Liver (tissue), 3 donors: Measurements from ENCODE around the gene AFTPH.

Experiments used
- FOXA1 ChIP-seq: IDR thresholded peaks from 2 replicates; pipeline ENCODE4 v1.6.1; 2016; ENCODE audit warnings: antibody characterized with exemption
- JUND ChIP-seq, 2 donors: IDR thresholded peaks; 2 replicates each; pipeline ENCODE4 v1.6.1; 2016; ENCODE audit warnings: antibody characterized with exemption in 2 of 2
- RAD21 ChIP-seq, 2 donors: IDR thresholded peaks; 2 replicates each; pipeline ENCODE4 v1.6.1; 2016; ENCODE audit warnings: antibody characterized with exemption in 2 of 2, mild to moderate bottlenecking in 2 of 2
- RXRA ChIP-seq, 2 donors: IDR thresholded peaks; 2 replicates each; pipeline ENCODE4 v1.6.1; 2017 to 2018; ENCODE audit warnings: antibody characterized with exemption in 2 of 2, mild to moderate bottlenecking in 1 of 2
- SP1 ChIP-seq: IDR thresholded peaks from 2 replicates; pipeline ENCODE4 v1.6.1; 2018; ENCODE audit warnings: antibody characterized with exemption, mild to moderate bottlenecking
- TAF1 ChIP-seq: conservative IDR thresholded peaks from 2 replicates; pipeline ENCODE4 v1.6.1; 2016; ENCODE audit warnings: antibody characterized with exemption, mild to moderate bottlenecking
- YY1 ChIP-seq: IDR thresholded peaks from 2 replicates; pipeline ENCODE4 v1.6.1; 2016; ENCODE audit warnings: antibody characterized with exemption, mild to moderate bottlenecking
- TF ChIP-seq, protein P1 (sequence below): fragments of 150-350 bp; IDR thresholded peaks from 2 replicates; pipeline ENCODE4 v1.5.1; 2017; ENCODE audit warnings: improper control_type of control experiment, low read depth, low read length; ENCODE audit not compliant: missing input control
- TF ChIP-seq, protein P2 (sequence below): IDR thresholded peaks from 2 replicates; pipeline ENCODE4 v1.6.1; 2016; ENCODE audit warnings: antibody characterized with exemption, mild to moderate bottlenecking
- TF ChIP-seq, protein P3 (sequence below): IDR thresholded peaks from 2 replicates; pipeline ENCODE4 v1.6.1; 2016; ENCODE audit warnings: antibody characterized with exemption
- TF ChIP-seq, protein P4 (sequence below): IDR thresholded peaks from 2 replicates; pipeline ENCODE4 v1.6.1; 2016; ENCODE audit warnings: antibody characterized with exemption
- donor health status: healthy.
- donor health status: healthy.

DNA sequence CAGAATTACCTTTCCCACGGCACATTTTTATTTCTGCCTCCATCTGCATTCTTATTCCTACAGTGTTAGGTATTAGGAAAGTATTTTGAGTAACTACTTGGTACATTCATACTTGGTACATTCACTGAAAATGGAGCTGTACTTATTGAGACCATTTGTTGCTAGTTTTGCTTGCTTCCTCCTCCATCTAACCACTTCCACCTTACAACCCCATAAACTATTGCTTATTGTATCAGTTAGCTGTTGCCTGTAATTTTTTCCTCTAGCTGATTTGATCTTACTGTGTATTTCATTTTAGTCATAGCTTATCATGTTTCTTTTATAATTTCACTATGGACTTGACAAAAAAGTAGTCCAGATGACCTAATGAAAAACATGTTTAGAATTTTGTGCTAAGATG is 50.7 kb downstream of the AFTPH start:
- TF ChIP-seq, protein P1, sequence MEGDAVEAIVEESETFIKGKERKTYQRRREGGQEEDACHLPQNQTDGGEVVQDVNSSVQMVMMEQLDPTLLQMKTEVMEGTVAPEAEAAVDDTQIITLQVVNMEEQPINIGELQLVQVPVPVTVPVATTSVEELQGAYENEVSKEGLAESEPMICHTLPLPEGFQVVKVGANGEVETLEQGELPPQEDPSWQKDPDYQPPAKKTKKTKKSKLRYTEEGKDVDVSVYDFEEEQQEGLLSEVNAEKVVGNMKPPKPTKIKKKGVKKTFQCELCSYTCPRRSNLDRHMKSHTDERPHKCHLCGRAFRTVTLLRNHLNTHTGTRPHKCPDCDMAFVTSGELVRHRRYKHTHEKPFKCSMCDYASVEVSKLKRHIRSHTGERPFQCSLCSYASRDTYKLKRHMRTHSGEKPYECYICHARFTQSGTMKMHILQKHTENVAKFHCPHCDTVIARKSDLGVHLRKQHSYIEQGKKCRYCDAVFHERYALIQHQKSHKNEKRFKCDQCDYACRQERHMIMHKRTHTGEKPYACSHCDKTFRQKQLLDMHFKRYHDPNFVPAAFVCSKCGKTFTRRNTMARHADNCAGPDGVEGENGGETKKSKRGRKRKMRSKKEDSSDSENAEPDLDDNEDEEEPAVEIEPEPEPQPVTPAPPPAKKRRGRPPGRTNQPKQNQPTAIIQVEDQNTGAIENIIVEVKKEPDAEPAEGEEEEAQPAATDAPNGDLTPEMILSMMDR = no peak
- TF ChIP-seq, protein P2, sequence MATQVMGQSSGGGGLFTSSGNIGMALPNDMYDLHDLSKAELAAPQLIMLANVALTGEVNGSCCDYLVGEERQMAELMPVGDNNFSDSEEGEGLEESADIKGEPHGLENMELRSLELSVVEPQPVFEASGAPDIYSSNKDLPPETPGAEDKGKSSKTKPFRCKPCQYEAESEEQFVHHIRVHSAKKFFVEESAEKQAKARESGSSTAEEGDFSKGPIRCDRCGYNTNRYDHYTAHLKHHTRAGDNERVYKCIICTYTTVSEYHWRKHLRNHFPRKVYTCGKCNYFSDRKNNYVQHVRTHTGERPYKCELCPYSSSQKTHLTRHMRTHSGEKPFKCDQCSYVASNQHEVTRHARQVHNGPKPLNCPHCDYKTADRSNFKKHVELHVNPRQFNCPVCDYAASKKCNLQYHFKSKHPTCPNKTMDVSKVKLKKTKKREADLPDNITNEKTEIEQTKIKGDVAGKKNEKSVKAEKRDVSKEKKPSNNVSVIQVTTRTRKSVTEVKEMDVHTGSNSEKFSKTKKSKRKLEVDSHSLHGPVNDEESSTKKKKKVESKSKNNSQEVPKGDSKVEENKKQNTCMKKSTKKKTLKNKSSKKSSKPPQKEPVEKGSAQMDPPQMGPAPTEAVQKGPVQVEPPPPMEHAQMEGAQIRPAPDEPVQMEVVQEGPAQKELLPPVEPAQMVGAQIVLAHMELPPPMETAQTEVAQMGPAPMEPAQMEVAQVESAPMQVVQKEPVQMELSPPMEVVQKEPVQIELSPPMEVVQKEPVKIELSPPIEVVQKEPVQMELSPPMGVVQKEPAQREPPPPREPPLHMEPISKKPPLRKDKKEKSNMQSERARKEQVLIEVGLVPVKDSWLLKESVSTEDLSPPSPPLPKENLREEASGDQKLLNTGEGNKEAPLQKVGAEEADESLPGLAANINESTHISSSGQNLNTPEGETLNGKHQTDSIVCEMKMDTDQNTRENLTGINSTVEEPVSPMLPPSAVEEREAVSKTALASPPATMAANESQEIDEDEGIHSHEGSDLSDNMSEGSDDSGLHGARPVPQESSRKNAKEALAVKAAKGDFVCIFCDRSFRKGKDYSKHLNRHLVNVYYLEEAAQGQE = no peak
- TF ChIP-seq SP1 = no peak
- no peak for TF ChIP-seq TAF1
- no peak for TF ChIP-seq RXRA (IDR thresholded peaks at IDR 0.05)
- TF ChIP-seq FOXA1 = no peak
- TF ChIP-seq RAD21 (IDR thresholded peaks at IDR 0.05) = no peak
- TF ChIP-seq, protein P3, sequence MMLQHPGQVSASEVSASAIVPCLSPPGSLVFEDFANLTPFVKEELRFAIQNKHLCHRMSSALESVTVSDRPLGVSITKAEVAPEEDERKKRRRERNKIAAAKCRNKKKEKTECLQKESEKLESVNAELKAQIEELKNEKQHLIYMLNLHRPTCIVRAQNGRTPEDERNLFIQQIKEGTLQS = no peak
- TF ChIP-seq YY1 = no peak
- TF ChIP-seq, protein P4, sequence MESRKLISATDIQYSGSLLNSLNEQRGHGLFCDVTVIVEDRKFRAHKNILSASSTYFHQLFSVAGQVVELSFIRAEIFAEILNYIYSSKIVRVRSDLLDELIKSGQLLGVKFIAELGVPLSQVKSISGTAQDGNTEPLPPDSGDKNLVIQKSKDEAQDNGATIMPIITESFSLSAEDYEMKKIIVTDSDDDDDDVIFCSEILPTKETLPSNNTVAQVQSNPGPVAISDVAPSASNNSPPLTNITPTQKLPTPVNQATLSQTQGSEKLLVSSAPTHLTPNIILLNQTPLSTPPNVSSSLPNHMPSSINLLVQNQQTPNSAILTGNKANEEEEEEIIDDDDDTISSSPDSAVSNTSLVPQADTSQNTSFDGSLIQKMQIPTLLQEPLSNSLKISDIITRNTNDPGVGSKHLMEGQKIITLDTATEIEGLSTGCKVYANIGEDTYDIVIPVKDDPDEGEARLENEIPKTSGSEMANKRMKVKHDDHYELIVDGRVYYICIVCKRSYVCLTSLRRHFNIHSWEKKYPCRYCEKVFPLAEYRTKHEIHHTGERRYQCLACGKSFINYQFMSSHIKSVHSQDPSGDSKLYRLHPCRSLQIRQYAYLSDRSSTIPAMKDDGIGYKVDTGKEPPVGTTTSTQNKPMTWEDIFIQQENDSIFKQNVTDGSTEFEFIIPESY = no peak
- no peak for TF ChIP-seq JUND (IDR thresholded peaks at IDR 0.05)
